ENCODE data around the gene ITGA1.

DNA sequence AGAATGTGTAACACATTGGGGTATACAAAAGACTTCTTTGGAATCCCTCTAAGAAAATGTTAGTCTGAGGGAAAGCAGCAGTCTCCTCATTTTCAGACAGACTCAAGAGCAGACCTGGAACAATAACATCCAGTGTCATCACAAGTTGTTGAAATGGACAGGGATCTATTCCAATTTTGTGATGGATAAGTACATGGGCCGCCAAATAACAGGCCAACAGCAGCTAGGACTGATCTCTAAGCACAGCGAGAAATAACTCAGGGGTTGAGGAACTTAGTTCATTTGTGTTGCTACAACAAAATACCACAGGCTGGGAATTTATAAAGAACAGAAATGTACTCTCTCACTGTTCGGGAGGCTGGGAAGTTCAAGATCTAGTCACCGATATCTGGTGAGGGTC is 193.8 kb downstream of the ITGA1 start:
- TF ChIP-seq, protein P1, sequence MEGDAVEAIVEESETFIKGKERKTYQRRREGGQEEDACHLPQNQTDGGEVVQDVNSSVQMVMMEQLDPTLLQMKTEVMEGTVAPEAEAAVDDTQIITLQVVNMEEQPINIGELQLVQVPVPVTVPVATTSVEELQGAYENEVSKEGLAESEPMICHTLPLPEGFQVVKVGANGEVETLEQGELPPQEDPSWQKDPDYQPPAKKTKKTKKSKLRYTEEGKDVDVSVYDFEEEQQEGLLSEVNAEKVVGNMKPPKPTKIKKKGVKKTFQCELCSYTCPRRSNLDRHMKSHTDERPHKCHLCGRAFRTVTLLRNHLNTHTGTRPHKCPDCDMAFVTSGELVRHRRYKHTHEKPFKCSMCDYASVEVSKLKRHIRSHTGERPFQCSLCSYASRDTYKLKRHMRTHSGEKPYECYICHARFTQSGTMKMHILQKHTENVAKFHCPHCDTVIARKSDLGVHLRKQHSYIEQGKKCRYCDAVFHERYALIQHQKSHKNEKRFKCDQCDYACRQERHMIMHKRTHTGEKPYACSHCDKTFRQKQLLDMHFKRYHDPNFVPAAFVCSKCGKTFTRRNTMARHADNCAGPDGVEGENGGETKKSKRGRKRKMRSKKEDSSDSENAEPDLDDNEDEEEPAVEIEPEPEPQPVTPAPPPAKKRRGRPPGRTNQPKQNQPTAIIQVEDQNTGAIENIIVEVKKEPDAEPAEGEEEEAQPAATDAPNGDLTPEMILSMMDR (conservative IDR thresholded peaks at IDR 0.05; ENCODE audit: low read length) = no peak
- no peak for TF ChIP-seq EZH2phosphoT487 (IDR thresholded peaks at IDR 0.05; ENCODE audit: borderline replicate concordance)

Data from Loucy (cell line).